Prostate gland (tissue), 2 donors: ENCODE data around the gene THEM5.

Source experiments
- POLR2A ChIP-seq: fragments of 450-650 bp; IDR thresholded peaks from one replicate; pipeline ENCODE4 v1.6.1; 2016; ENCODE audit warnings: antibody characterized with exemption, mild to moderate bottlenecking
- TF ChIP-seq, protein P1 (sequence below), 4 experiments: fragments of 200-600 bp in 2 of 4; fragments of 450-650 bp in 2 of 4; sonication (generic) in 2 of 4; IDR thresholded peaks; 1 replicate in 3 of 4; 2 replicates in 1 of 4; pipeline ENCODE4 v1.5.1; 2016 to 2019; ENCODE audit warnings: antibody characterized with exemption in 4 of 4, mild to moderate bottlenecking in 2 of 4, moderate library complexity in 2 of 4

- no peak for TF ChIP-seq POLR2A
- TF ChIP-seq, protein P1, sequence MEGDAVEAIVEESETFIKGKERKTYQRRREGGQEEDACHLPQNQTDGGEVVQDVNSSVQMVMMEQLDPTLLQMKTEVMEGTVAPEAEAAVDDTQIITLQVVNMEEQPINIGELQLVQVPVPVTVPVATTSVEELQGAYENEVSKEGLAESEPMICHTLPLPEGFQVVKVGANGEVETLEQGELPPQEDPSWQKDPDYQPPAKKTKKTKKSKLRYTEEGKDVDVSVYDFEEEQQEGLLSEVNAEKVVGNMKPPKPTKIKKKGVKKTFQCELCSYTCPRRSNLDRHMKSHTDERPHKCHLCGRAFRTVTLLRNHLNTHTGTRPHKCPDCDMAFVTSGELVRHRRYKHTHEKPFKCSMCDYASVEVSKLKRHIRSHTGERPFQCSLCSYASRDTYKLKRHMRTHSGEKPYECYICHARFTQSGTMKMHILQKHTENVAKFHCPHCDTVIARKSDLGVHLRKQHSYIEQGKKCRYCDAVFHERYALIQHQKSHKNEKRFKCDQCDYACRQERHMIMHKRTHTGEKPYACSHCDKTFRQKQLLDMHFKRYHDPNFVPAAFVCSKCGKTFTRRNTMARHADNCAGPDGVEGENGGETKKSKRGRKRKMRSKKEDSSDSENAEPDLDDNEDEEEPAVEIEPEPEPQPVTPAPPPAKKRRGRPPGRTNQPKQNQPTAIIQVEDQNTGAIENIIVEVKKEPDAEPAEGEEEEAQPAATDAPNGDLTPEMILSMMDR (IDR thresholded peaks at IDR 0.05): no peak
Measured at GRCh38 chr1:151882466-151882865, 29.0 kb upstream of the THEM5 start.
